BJ (cell line): ENCODE measurements around the gene TMEM151B. TPM values are rescaled to one million over a fixed set of nuclear protein-coding genes. Genes with fewer than 3 reads are reported as not detected.

ENCODE experiments used
- CTCF ChIA-PET: fragments of 350-600 bp; formaldehyde crosslinking; extraction: SDS; loops from one replicate; lab custom pipeline; 2021; ENCODE audit warnings: antibody characterized with exemption, inconsistent platforms; lab: Yijun Ruan, JAX
- POLR2A ChIA-PET: fragments of 300-600 bp; sonication (Branson Sonifier 250); formaldehyde crosslinking; extraction: SDS; loops from one replicate; lab custom pipeline; 2021; ENCODE audit warnings: antibody characterized with exemption; lab: Charles Lee
- DNase-seq: peaks from one replicate; pipeline ENCODE4 v3.0.0-alpha.2; 2011; ENCODE audit warnings: low read depth
- H3K27me3 ChIP-seq: 2 replicates; pipeline ENCODE4 v1.6.0; 2011; ENCODE audit warnings: low read length; ENCODE audit not compliant: control insufficient read depth, insufficient read depth
- H3K36me3 ChIP-seq: 2 replicates; pipeline ENCODE4 v1.5.1; 2011; ENCODE audit warnings: low read length; ENCODE audit not compliant: control insufficient read depth, insufficient read depth
- H3K4me3 ChIP-seq: 2 replicates; pipeline ENCODE4 v1.5.1; 2011; ENCODE audit warnings: low read depth, mild to moderate bottlenecking, control low read depth, low read length
- polyA plus RNA-seq: library from polyadenylated mRNA; depleted of rRNA; stranded (reverse); fragments of >200 nt; gene quantifications from 2 replicates; pipeline ENCODE4 v1.2.3, GENCODE V29; 2011
- TF ChIP-seq, protein P1 (sequence below): IDR thresholded peaks from 2 replicates; pipeline ENCODE4 v1.5.1; 2011; ENCODE audit warnings: low read depth, mild to moderate bottlenecking, control low read depth, inconsistent platforms, low read length, moderate library complexity; ENCODE audit not compliant: insufficient read depth

TMEM151B gene
- polyA plus RNA-seq, 1 experiment, result not detected

DNA sequence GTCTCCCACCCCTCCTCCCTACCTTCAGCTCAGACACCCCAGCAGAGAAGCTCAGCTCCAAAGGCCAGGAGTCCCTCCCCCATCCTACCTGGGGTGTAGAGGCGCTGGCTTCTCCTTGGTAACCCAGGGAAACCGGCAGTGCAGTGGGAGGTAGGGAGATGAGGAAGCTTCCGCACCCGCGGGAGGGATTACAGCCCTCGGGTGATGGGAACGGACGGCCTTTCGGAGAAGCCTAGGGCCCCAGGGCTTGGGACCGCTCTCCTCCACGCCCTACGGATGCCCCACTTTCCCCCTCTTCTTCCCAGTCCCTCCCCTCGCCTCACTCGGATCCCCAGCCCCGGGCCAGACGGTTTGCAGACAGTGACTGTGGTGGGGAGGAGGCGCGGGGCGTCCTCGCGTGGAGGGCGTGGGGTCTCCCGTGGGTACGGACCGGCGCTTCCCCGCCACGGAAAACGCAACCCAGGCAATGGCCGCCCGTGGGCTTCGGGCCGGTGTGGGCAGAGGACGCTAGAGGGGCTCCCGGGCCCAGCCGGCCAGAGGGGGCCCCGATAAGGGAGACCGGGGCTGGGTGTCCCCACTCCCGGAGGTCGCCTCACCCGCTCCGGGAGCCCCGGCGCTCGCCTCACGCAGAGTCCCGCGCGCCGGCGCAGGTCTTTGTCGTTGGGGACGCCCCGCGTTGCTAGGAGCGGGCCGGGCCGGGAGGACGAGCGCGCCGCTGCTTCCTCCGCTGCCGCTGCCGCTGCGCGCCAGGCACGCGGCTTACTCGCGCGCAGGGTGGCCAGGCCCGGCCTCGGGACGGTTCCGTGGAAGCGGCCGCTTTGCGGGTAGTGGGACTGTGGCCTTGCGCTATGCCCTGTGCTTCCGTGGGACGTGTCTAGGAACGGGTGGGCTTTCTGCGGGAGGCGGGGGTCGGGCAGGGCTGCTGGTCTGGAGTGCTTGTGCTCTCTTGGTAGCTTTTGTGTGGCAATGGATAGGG lies 27.1 kb downstream of the TMEM151B start:
- Histone ChIP-seq H3K4me3 (peak overlapping the region; percentile 30), H3K36me3 (peaks cover 11% of the 10 kb centered on the region), H3K27me3 (peaks cover 26% of the 10 kb centered on the region)
- DNase-seq, result no peak
- POLR2A ChIA-PET, result no interaction called here
- CTCF ChIA-PET, result interaction anchor here (0.9 to 2.6 kb wide), 9 partner anchors 7 to 129 kb away, joined by 3 to 15 read pairs (median 4); partner anchors contain the start of gene AARS2
- TF ChIP-seq, protein P1, sequence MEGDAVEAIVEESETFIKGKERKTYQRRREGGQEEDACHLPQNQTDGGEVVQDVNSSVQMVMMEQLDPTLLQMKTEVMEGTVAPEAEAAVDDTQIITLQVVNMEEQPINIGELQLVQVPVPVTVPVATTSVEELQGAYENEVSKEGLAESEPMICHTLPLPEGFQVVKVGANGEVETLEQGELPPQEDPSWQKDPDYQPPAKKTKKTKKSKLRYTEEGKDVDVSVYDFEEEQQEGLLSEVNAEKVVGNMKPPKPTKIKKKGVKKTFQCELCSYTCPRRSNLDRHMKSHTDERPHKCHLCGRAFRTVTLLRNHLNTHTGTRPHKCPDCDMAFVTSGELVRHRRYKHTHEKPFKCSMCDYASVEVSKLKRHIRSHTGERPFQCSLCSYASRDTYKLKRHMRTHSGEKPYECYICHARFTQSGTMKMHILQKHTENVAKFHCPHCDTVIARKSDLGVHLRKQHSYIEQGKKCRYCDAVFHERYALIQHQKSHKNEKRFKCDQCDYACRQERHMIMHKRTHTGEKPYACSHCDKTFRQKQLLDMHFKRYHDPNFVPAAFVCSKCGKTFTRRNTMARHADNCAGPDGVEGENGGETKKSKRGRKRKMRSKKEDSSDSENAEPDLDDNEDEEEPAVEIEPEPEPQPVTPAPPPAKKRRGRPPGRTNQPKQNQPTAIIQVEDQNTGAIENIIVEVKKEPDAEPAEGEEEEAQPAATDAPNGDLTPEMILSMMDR, result no peak

DNA sequence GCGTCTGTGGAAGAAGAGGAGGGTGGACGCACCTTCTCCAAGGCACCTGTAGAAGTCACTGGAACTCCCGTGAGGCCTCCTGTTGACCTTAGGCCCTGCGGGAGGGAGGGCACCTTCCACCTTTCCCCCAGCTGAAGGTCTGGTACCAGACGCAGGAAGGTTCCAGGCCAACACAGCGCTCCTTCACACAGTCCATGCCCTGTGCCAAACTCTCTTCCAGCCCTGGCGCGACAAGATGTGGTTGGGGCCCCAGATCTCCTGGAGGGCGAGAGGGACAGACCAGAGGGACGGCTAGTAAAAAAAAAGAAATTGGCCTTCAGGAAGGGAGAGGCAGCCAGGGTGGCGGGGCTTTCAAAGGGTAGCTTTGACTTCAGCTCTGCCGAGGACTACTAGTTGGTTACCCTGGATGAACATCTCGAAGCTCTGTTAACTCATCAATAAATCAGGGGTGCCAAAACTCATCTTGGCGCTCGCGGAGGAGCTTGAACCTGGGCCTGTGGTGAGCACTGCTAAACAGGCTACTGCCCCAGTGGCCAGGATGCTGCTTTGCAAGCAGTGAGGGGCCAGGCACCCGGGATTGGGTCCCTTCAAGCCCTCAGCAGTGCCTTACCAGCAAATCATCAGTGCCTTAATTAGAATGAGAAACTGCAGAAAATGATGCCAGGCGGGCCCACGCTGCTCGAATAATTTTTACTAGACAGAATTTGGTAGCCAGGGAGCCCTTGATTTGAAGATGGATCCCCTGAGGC lies 28.0 kb downstream of the TMEM151B start:
- CTCF ChIA-PET, result interaction anchor here (1.1 to 2.6 kb wide), 5 partner anchors 9 to 77 kb away, joined by 3 to 11 read pairs (median 4); partner anchors contain the start of gene AARS2
- POLR2A ChIA-PET, result no interaction called here
- TF ChIP-seq, protein P1, result no peak
- H3K36me3 ChIP-seq, result peaks cover 16% of the 10 kb centered on the region
- no peak for DNase-seq
- H3K27me3 ChIP-seq, result peaks cover 21% of the 10 kb centered on the region
- no peak overlapping the region for H3K4me3 ChIP-seq

DNA sequence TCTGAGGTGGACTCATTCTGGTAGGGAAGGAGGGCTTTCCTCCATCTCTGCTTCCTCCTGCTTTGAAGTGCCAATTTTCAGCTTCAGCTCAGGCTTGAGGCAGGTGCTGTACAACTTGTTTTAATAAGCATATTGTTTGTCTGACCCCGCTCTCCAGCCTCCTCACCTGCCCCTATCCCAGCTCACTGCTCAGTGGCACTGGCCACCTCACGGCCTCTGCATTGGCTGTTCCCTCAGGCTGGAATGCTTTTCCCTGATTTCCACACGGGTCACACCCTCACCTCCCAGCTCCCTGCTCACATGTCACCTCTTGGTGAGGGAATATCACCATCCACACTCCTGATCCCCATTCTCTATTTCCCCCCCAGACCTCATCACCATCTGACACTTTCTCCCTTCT lies 28.6 kb downstream of the TMEM151B start:
- DNase-seq, result no peak
- peaks cover 21% of the 10 kb centered on the region for H3K27me3 ChIP-seq
- CTCF ChIA-PET, result interaction anchor here (0.6 to 2.6 kb wide), 6 partner anchors 8 to 77 kb away, joined by 3 to 11 read pairs (median 4); partner anchors contain the start of gene AARS2
- H3K36me3 ChIP-seq, result peaks cover 22% of the 10 kb centered on the region
- POLR2A ChIA-PET, result no interaction called here
- TF ChIP-seq, protein P1, result no peak
- H3K4me3 ChIP-seq, result no peak overlapping the region

DNA sequence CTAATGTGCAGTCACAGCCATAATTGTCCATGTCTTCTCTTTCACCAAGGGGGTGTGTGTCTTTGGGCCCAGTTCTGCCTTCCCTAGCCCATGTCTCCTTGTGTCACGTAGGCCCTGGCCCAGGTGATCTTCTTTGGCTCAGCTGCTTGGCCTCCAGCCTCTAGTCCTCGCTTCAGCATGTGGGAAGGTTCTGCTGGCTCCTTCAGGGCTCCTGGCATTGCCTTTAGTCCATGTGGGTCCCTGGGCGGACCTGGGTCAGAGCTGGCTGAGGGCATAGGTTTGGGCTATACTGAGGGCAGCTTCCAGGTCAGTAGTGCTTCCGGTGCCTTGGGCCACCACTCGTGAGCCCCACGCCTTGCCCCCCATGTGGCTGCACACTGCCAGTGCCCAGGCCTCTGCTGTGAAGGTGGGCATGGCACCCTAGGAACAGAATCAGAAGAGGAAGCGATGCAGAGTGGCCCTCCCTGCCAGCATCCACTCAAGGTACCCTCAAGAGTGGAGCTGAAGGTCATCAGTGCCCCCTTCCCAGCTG lies 30.1 kb downstream of the TMEM151B start:
- TF ChIP-seq, protein P1, result no peak
- H3K36me3 ChIP-seq, result peaks cover 35% of the 10 kb centered on the region
- POLR2A ChIA-PET, result no interaction called here

More for the DNA sequence above, 30.1 kb downstream of the TMEM151B start:
- no peak overlapping the region for H3K4me3 ChIP-seq
- H3K27me3 ChIP-seq, result peaks cover 16% of the 10 kb centered on the region
- CTCF ChIA-PET, result interaction anchor here (1.6 to 5.8 kb wide), 3 partner anchors 13 to 33 kb away, joined by 3 to 47 read pairs (median 11); partner anchors contain the start of gene AARS2
- no peak for DNase-seq
